Lower leg skin (tissue), 4 donors: ENCODE results near the gene GTPBP2. TPM values are rescaled to one million over a fixed set of nuclear protein-coding genes. Genes with fewer than 3 reads are reported as not detected.

Experiments used
- DNase-seq, 2 donors: peaks; one replicate each; pipeline ENCODE4 v3.0.0-alpha.2; 2019; ENCODE audit warnings: low spot score in 2 of 2
- H3K4me3 ChIP-seq: fragments of 200-600 bp; sonication (generic); 2 replicates; pipeline ENCODE4 v1.5.1; 2017; ENCODE audit warnings: mild to moderate bottlenecking, low read depth; ENCODE audit not compliant: poor library complexity, severe bottlenecking
- CTCF ChIP-seq, 3 donors: fragments of 450-650 bp; IDR thresholded peaks; one replicate each; pipeline ENCODE4 v1.5.1; 2016; ENCODE audit warnings: antibody characterized with exemption in 3 of 3, mild to moderate bottlenecking in 3 of 3, moderate library complexity in 2 of 3
- POLR2A ChIP-seq, 2 donors: fragments of 450-650 bp; IDR thresholded peaks; one replicate each; pipeline ENCODE4 v1.6.1; 2016 to 2017; ENCODE audit warnings: antibody characterized with exemption in 2 of 2, mild to moderate bottlenecking in 1 of 2, moderate library complexity in 1 of 2
- WGBS, 2 donors: methylation state at CpG; one replicate each; pipeline ENCODE4 v1.1.5; 2018; 5-methylcytosine and 5-hydroxymethylcytosine counted together
- intact Hi-C: fragments of 100-400 bp; cut with DNase I; formaldehyde crosslinking; loops from one replicate; pipeline ENCODE4 v1.15.0; 2023; ENCODE audit warnings: low total_unique reads
- total RNA-seq, 4 donors: library from RNA; depleted of rRNA; stranded (reverse); fragments of >200 nt; gene quantifications; one replicate each; pipeline ENCODE4 v1.1.0, GENCODE V29; 2016

Gene GTPBP2
- total RNA-seq, 4 donors from 2014 or later: 31.1 to 39.9 (median 36.0) TPM

GRCh38 chr6:43669050-43669921, 40.2 kb upstream of the GTPBP2 start:
- peak in 1 of 2 donors; percentile 89 for DNase-seq
- intact Hi-C loops: loop anchor here (5.0 kb wide), 2 partner anchors 93 to 408 kb away; no protein-coding TSS in a partner anchor
- TF ChIP-seq CTCF (IDR thresholded peaks at IDR 0.05) (no peak), POLR2A (IDR thresholded peaks at IDR 0.05) (no peak)
- H3K4me3 ChIP-seq: no peak overlapping the region
- 32 to 37% methylated on average over 12 to 15 of the region's 15 CpGs for WGBS, 2 donors

- H3K4me3 ChIP-seq: no peak overlapping the region
- 23 to 24% methylated on average over 16 to 17 of the region's 17 CpGs for WGBS, 2 donors
- no peak for TF ChIP-seq CTCF (IDR thresholded peaks at IDR 0.05)
- intact Hi-C loops: loop anchor here (5.0 kb wide), 2 partner anchors 94 to 409 kb away; no protein-coding TSS in a partner anchor
- DNase-seq: peak; percentile 42 to 88
Measured at GRCh38 chr6:43668151-43669028, 39.3 kb upstream of the GTPBP2 start.

- DNase-seq: peak; percentile 65 to 97
- no peak overlapping the region for H3K4me3 ChIP-seq
- intact Hi-C loops: loop anchor here (5.0 kb wide), 2 partner anchors 95 to 410 kb away; no protein-coding TSS in a partner anchor
- 11 to 15% methylated on average over 12 to 14 of the region's 16 CpGs for WGBS, 2 donors
- no peak for TF ChIP-seq POLR2A (IDR thresholded peaks at IDR 0.05)
- peak in 1 of 3 donors; percentile 91 for TF ChIP-seq CTCF (IDR thresholded peaks at IDR 0.05)
Measured at GRCh38 chr6:43667245-43668150, 38.4 kb upstream of the GTPBP2 start.

- intact Hi-C loops: loop anchor here (5.0 kb wide), 2 partner anchors 96 to 411 kb away; no protein-coding TSS in a partner anchor
- WGBS, 2 donors: 58 to 65% methylated on average over 13 of the region's 13 CpGs
- no peak for DNase-seq
- H3K4me3 ChIP-seq: no peak overlapping the region
- TF ChIP-seq POLR2A (IDR thresholded peaks at IDR 0.05) (no peak), CTCF (IDR thresholded peaks at IDR 0.05) (no peak)
Measured at GRCh38 chr6:43666196-43666920, 37.3 kb upstream of the GTPBP2 start.
